Activated T-cell treated with anti-CD3 and anti-CD28 coated beads, Interleukin-2, amount 50 U/mL, for 4 hours (primary cell): Measurements from ENCODE around the gene SPRN. TPM values are rescaled to one million over a fixed set of nuclear protein-coding genes. Genes with fewer than 3 reads are reported as not detected.

ENCODE experiments used
- ATAC-seq, 2 donors: fragments of 200-7000 bp; cut with Tn5 transposase; one replicate each; pipeline ENCODE4 v1.10.0; 2021
- DNase-seq: peaks from one replicate; pipeline ENCODE4 v3.0.0-alpha.2; 2020
- H3K27me3 Mint-ChIP-seq: one replicate; pipeline ENCODE4 v1.8.0; 2021; ENCODE audit warnings: low read depth, mixed read lengths
- H3K36me3 Mint-ChIP-seq: one replicate; pipeline ENCODE4 v1.8.0; 2022; ENCODE audit warnings: mixed read lengths; ENCODE audit not compliant: insufficient read depth
- H3K4me1 Mint-ChIP-seq: one replicate; pipeline ENCODE4 v1.8.0; 2021; ENCODE audit warnings: low read depth, mixed read lengths
- H3K4me3 Mint-ChIP-seq: one replicate; pipeline ENCODE4 v1.8.0; 2021; ENCODE audit warnings: mild to moderate bottlenecking, moderate library complexity, mixed read lengths
- H3K9me3 Mint-ChIP-seq: one replicate; pipeline ENCODE4 v1.8.0; 2021; ENCODE audit warnings: mixed read lengths
- total RNA-seq, 3 donors: library from RNA; stranded (reverse); gene quantifications; one replicate each; pipeline ENCODE4 v1.2.1, GENCODE V29; 2021

SPRN gene
- total RNA-seq, 3 donors from 2014 or later, result not detected

GRCh38 chr10:133460208-133460769 is 35.9 kb upstream of the SPRN start:
- Mint-ChIP-seq H3K4me3 (no peak overlapping the region), H3K9me3 (no peaks in the 10 kb centered on the region), H3K4me1 (peaks cover 3% of the 10 kb centered on the region), H3K27me3 (no peaks in the 10 kb centered on the region), H3K36me3 (no peaks in the 10 kb centered on the region)
- no peak for ATAC-seq
- DNase-seq, result no peak

DNA sequence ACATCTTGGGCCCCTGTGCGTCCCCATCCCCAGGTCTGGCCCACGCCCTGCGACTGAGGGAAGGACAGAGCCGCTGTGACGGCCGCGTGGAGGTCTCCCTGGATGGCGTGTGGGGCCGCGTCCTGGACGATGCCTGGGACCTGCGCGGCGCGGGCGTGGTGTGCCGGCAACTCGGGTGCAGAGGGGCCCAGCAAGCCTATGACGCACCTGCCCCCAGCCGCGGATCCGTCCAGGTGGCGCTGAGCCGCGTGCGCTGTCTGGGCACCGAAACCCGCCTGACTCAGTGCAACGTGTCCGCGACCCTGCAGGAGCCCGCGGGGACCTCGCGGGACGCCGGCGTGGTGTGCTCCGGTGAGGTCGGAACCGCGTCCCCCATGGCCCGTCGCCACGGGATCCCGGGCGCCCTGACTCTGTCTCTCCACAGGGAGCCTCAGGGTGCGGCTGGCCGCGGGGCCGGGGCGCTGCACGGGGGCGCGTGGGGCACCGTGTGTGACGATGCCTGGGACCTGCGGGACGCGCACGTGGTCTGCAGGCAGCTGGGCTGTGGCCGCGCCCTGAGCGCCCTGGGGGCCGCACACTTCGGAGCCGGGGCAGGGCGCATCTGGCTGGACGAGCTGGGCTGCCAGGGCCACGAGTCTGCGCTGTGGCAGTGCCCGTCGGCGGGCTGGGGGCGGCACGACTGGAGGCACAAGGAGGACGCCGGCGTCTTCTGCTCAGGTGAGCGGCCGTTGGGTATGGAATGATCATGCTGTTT is 35.2 kb upstream of the SPRN start:
- no peak for DNase-seq
- H3K4me3 Mint-ChIP-seq, result no peak overlapping the region

GRCh38 chr10:133458710-133459453 is 34.5 kb upstream of the SPRN start:
- Mint-ChIP-seq H3K4me3 (no peak overlapping the region), H3K4me1 (peaks cover 3% of the 10 kb centered on the region), H3K9me3 (no peaks in the 10 kb centered on the region), H3K27me3 (no peaks in the 10 kb centered on the region), H3K36me3 (no peaks in the 10 kb centered on the region)
- no peak for DNase-seq
- no peak for ATAC-seq

More for the DNA sequence above, 35.2 kb upstream of the SPRN start:
- Mint-ChIP-seq H3K9me3 (no peaks in the 10 kb centered on the region), H3K4me1 (peaks cover 3% of the 10 kb centered on the region), H3K27me3 (no peaks in the 10 kb centered on the region), H3K36me3 (no peaks in the 10 kb centered on the region)
- ATAC-seq, result no peak

GRCh38 chr10:133458021-133458709 is 33.7 kb upstream of the SPRN start:
- H3K27me3 Mint-ChIP-seq, result no peaks in the 10 kb centered on the region
- no peaks in the 10 kb centered on the region for H3K36me3 Mint-ChIP-seq
- ATAC-seq (no peak), DNase-seq (no peak)
- H3K4me1 Mint-ChIP-seq, result peaks cover 3% of the 10 kb centered on the region
- H3K9me3 Mint-ChIP-seq, result no peaks in the 10 kb centered on the region
- no peak overlapping the region for H3K4me3 Mint-ChIP-seq

DNA sequence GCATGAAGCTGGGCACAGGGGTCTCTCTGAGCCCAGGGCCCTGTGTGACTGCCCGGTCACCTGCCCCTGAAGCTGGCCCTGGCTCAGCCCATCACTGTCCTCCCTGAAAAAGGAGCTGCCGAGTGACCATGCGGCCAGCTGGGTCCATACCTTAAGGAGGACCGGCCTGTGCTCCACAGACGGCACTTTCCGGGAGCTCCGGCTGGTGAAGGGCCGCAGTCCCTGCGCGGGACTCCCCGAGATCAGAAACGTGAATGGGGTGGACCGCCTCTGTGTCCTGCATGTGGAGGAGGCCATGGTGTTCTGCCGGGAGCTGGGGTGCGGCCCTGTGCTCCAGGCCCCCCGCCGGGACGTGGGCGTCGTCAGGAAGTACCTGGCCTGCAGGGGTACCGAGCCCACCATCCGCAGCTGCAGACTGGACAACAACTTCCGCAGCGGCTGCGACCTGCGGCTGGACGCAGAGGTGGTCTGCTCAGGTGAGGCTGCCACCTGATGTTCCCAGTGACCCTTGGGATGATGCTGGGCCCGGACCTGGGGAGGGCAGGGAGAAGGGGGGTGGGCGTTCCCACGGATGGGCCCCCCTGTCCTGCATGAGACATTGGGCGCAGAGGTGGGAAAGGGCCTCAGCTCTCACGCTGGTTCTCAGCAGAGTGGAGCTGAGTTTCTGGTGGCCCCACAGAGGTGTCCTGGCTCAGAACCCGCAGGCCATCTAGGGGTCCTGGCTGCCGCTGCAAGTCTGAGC is 32.8 kb upstream of the SPRN start:
- Mint-ChIP-seq H3K36me3 (no peaks in the 10 kb centered on the region), H3K9me3 (no peaks in the 10 kb centered on the region), H3K27me3 (no peaks in the 10 kb centered on the region), H3K4me1 (peaks cover 3% of the 10 kb centered on the region), H3K4me3 (no peak overlapping the region)
- ATAC-seq, result no peak
- DNase-seq, result no peak

- Mint-ChIP-seq H3K4me3 (no peak overlapping the region), H3K4me1 (peaks cover 1% of the 10 kb centered on the region), H3K36me3 (no peaks in the 10 kb centered on the region), H3K27me3 (no peaks in the 10 kb centered on the region), H3K9me3 (peaks cover 4% of the 10 kb centered on the region)
- ATAC-seq (no peak), DNase-seq (no peak)
Observed at GRCh38 chr10:133456041-133456951, 31.9 kb upstream of the SPRN start.

DNA sequence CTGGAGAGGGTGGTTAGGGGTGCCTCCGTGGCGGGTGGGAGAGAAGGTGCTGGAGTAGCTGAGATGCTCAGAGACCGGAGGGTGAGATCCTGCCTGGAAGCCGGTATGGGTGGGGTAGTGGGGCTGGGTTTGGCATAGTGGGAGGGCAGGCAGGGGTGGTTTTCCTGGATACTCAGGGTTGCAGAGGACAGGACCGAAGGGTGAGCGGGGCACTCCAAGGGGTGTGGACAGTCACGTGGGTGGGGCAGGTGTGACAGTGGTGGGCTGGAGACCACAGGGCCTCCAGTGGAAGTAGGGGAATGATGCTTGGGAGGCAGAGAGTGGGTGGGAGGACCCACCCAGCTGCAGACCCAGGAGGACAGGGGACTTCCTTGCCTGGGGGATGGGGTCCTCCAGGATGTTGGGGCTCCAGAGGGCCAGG is 31.2 kb upstream of the SPRN start:
- H3K27me3 Mint-ChIP-seq, result no peaks in the 10 kb centered on the region
- DNase-seq (no peak), ATAC-seq (no peak)
- no peaks in the 10 kb centered on the region for H3K36me3 Mint-ChIP-seq
- H3K4me3 Mint-ChIP-seq, result no peak overlapping the region
- H3K9me3 Mint-ChIP-seq, result peaks cover 4% of the 10 kb centered on the region
- peaks cover 1% of the 10 kb centered on the region for H3K4me1 Mint-ChIP-seq

GRCh38 chr10:133455196-133455595 is 30.8 kb upstream of the SPRN start:
- ATAC-seq, result no peak
- H3K36me3 Mint-ChIP-seq, result no peaks in the 10 kb centered on the region
- no peak overlapping the region for H3K4me3 Mint-ChIP-seq
- peaks cover 4% of the 10 kb centered on the region for H3K9me3 Mint-ChIP-seq
- no peak for DNase-seq
- H3K27me3 Mint-ChIP-seq, result no peaks in the 10 kb centered on the region
- H3K4me1 Mint-ChIP-seq, result peaks cover 1% of the 10 kb centered on the region

GRCh38 chr10:133454204-133454893 is 29.9 kb upstream of the SPRN start:
- Mint-ChIP-seq H3K36me3 (no peaks in the 10 kb centered on the region), H3K27me3 (no peaks in the 10 kb centered on the region), H3K4me3 (peak overlapping the region; percentile 39), H3K4me1 (peaks cover 1% of the 10 kb centered on the region), H3K9me3 (peaks cover 6% of the 10 kb centered on the region)
- ATAC-seq (no peak), DNase-seq (no peak)

GRCh38 chr10:133453516-133454203 is 29.2 kb upstream of the SPRN start, which contains the start of gene SCART1:
TSS of gene SCART1 (plus strand) at chr10:133453945. CDS start at chr10:133453998, 53 bp downstream.
- H3K9me3 Mint-ChIP-seq, result peaks cover 10% of the 10 kb centered on the region
- ATAC-seq (peak; percentile 27 to 54), DNase-seq (no peak)

DNA sequence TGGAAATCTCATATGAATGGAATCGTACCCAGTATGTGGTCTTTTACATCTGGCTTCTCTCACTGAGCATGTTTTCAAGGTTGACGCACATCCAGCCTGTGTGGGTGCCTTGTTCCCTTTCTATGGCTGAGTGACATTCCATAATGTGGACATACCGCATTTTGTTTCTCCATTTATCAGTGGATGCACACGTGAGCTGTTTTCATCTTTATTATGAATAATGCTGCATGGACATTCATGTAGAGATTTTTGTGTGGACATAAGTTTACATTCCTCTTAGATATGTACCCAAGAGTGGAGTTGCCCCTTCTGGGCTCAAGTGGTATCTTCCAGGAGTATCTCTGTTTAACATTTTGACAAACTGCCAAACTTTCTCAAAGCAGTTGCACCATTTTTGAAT is 28.0 kb upstream of the SPRN start:
- Mint-ChIP-seq H3K4me1 (no peaks in the 10 kb centered on the region), H3K4me3 (no peak overlapping the region), H3K27me3 (no peaks in the 10 kb centered on the region), H3K9me3 (peaks cover 19% of the 10 kb centered on the region), H3K36me3 (peaks cover 7% of the 10 kb centered on the region)
- DNase-seq, result no peak
- no peak for ATAC-seq

More at GRCh38 chr10:133453516-133454203, 29.2 kb upstream of the SPRN start, which contains the start of gene SCART1:
- H3K4me3 Mint-ChIP-seq, result peak within 1 kb of the TSS; percentile 39
- peaks cover under 1% of the 10 kb centered on the region for H3K36me3 Mint-ChIP-seq
- no peaks in the 10 kb centered on the region for H3K27me3 Mint-ChIP-seq
- H3K4me1 Mint-ChIP-seq, result peaks cover 1% of the 10 kb centered on the region

DNA sequence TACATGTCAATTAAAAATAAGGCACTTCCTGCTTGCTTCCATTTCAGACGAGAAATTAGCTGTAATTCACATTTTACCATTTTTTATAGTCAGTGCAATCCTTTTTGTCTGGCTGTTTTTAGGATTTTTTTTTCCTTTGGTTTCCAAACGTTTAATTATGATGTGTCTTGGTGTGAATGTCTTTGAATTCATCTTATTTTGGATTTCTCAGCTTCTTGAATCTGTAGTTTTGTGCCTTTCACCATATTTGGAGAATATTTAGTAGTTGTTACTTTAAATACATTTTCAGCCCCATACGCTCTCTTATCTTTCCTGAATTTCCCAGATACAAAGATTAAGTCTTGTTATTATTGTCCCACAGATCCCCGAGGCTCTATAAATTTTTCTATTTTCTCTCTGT is 26.9 kb upstream of the SPRN start:
- DNase-seq (no peak), ATAC-seq (no peak)
- Mint-ChIP-seq H3K4me3 (no peak overlapping the region), H3K27me3 (no peaks in the 10 kb centered on the region), H3K4me1 (no peaks in the 10 kb centered on the region), H3K36me3 (peaks cover 13% of the 10 kb centered on the region), H3K9me3 (peaks cover 26% of the 10 kb centered on the region)
